Pancreas (tissue), 10 donors: ENCODE data around the gene PSMB3. TPM values are rescaled to one million over a fixed set of nuclear protein-coding genes. Genes with fewer than 3 reads are reported as not detected.

Source experiments
- ATAC-seq, 4 donors: fragments of 200-7000 bp; cut with Tn5 transposase; one replicate each; pipeline versions ENCODE4 v1.8.0 to v1.9.1; 2020; ENCODE audit warnings: mild to moderate bottlenecking in 4 of 4, moderate library complexity in 4 of 4
- DNase-seq, 6 donors: peaks; one replicate each; pipeline ENCODE4 v3.0.0-alpha.2; 2020
- FAIRE-seq: peaks from 2 replicates; lab custom pipeline; 2012; peaks lifted over from hg19 to GRCh38; lab: Jason Lieb, UNC
- H3K27ac ChIP-seq, 4 donors: fragments of 200-600 bp; sonication (generic); 1 replicate in 3 of 4; 2 replicates in 1 of 4; pipeline versions ENCODE4 v1.5.0 to v1.8.0; 2020
- H3K27me3 ChIP-seq, 4 donors: fragments of 200-600 bp; one replicate each; pipeline ENCODE4 v1.8.0; 2021
- H3K36me3 ChIP-seq, 3 donors: fragments of 200-600 bp; sonication (generic) in 1 of 3; one replicate each; pipeline versions ENCODE4 v1.5.0 to v1.8.0; 2020 to 2021
- H3K4me1 ChIP-seq, 3 donors: fragments of 200-600 bp; one replicate each; pipeline ENCODE4 v1.8.0; 2021
- H3K4me3 ChIP-seq, 4 donors: fragments of 200-600 bp; sonication (generic) in 2 of 4; one replicate each; pipeline versions ENCODE4 v1.5.0 to v1.8.0; 2020 to 2021
- H3K9me3 ChIP-seq, 4 donors: fragments of 200-600 bp; one replicate each; pipeline ENCODE4 v1.8.0; 2021
- CTCF ChIP-seq, 4 donors: fragments of 200-600 bp; sonication (generic) in 3 of 4; IDR thresholded peaks; one replicate each; pipeline versions ENCODE4 v1.5.0 to v1.8.0; 2021; ENCODE audit warnings: antibody characterized with exemption in 4 of 4
- WGBS, 2 donors: extraction: QIAGEN DNeasy Blood & Tissue Kit; methylation state at CpG; one replicate each; pipeline ENCODE4 v1.1.7; 2013; 5-methylcytosine and 5-hydroxymethylcytosine counted together
- intact Hi-C, 3 donors: fragments of 100-400 bp; cut with DNase I; formaldehyde crosslinking; loops; one replicate each; pipeline versions ENCODE4 v1.11.1 to v1.14.2; 2022
- polyA plus RNA-seq, 2 donors: library from polyadenylated mRNA; stranded (reverse); fragments of 200-250 nt; gene quantifications; one replicate each; pipeline ENCODE4 v1.2.3, GENCODE V29; 2013
- total RNA-seq, 6 donors: library from RNA; stranded (reverse); fragmentation: NEBNext Ultra II Directional in 4 of 6; extraction: Animal tissue kit (Norgen Biotek cat#: 25700) in 4 of 6; gene quantifications; one replicate each; pipeline versions ENCODE4 v1.2.1 to v1.2.4, GENCODE V29; 2021 to 2023
- donor health status: healthy with polysubstance abuse.
- donor health status: DM: no; HTN: no; CAD: no; lungs with moderate emphysema.
- donor health status: DM: no; HTN: no; CAD: no.
- donor health status: control.
- donor health status: control.
- donor health status: Bipolar disorder and iron deficiency.
- donor health status: DM: yes; HTN: yes; CAD: no.
- donor health status: DM: no; HTN: no; CAD: no.
- donor health status: DM: no; HTN: no; CAD: no.
- donor health status: DM: yes; HTN: yes; CAD: no.

The PSMB3 gene
- total and polyA plus RNA-seq, 8 donors: 27.7 to 107 (median 62.7) TPM

GRCh38 chr17:38730526-38731379, 21.8 kb upstream of the PSMB3 start:
- 4 to 6% methylated on average over 27 of the region's 27 CpGs for WGBS, 2 donors
- no peaks in the 10 kb centered on the region for H3K27me3 ChIP-seq
- DNase-seq: peak; percentile 88 to 97 (median 90)
- peak; percentile 49 to 69 (median 66) for ATAC-seq
- H3K9me3 ChIP-seq: no peaks in the 10 kb centered on the region
- no peak for TF ChIP-seq CTCF (IDR thresholded peaks at IDR 0.05)
- peaks cover 0 to under 1% (median 0%) of the 10 kb centered on the region in 3 donors for H3K36me3 ChIP-seq
- intact Hi-C loops: loop anchor here in 1 of 3 donors (5.0 kb wide), 1 partner anchor 53 kb away; no protein-coding TSS in a partner anchor
- H3K4me1 ChIP-seq: peaks cover 22 to 42% (median 38%) of the 10 kb centered on the region in 3 donors
- no peak for FAIRE-seq
- H3K27ac ChIP-seq: peak overlapping the region; percentile 83 to 91 (median 85)
- H3K4me3 ChIP-seq: peak overlapping the region; percentile 51 to 73 (median 64)

GRCh38 chr17:38731526-38732294, 20.8 kb upstream of the PSMB3 start:
- intact Hi-C loops: loop anchor here in 1 of 3 donors (5.0 kb wide), 1 partner anchor 54 kb away; no protein-coding TSS in a partner anchor
- peak overlapping the region in 3 of 4 donors; percentile 64 to 73 (median 65) for H3K4me3 ChIP-seq

GRCh38 chr17:38732376-38733281, 19.9 kb upstream of the PSMB3 start:
- H3K27ac ChIP-seq: peak overlapping the region; percentile 83 to 91 (median 85)
- H3K9me3 ChIP-seq: no peaks in the 10 kb centered on the region
- DNase-seq: peak in 4 of 6 donors; percentile 78 to 89 (median 86)
- WGBS, 2 donors: 43 to 44% methylated on average over 7 of the region's 7 CpGs
- intact Hi-C loops: loop anchor here in 1 of 3 donors (5.0 kb wide), 1 partner anchor 55 kb away; no protein-coding TSS in a partner anchor
- H3K36me3 ChIP-seq: peaks cover 0 to 4% (median 0%) of the 10 kb centered on the region in 3 donors
- peak; percentile 54 to 66 (median 62) for ATAC-seq
- peak overlapping the region in 2 of 4 donors; percentile 64 to 65 for H3K4me3 ChIP-seq
- peaks cover 22 to 42% (median 38%) of the 10 kb centered on the region in 3 donors for H3K4me1 ChIP-seq
- H3K27me3 ChIP-seq: no peaks in the 10 kb centered on the region
- no peak for FAIRE-seq
- no peak for TF ChIP-seq CTCF (IDR thresholded peaks at IDR 0.05)

More at GRCh38 chr17:38731526-38732294, 20.8 kb upstream of the PSMB3 start:
- Histone ChIP-seq H3K27ac (peak overlapping the region; percentile 83 to 91 (median 85)), H3K9me3 (no peaks in the 10 kb centered on the region), H3K4me1 (peaks cover 22 to 42% (median 38%) of the 10 kb centered on the region in 3 donors), H3K36me3 (peaks cover 0 to 4% (median 0%) of the 10 kb centered on the region in 3 donors), H3K27me3 (no peaks in the 10 kb centered on the region)
- FAIRE-seq (no peak), DNase-seq (peak in 3 of 6 donors; percentile 38 to 62 (median 45)), ATAC-seq (no peak)
- WGBS, 2 donors: 27 to 48% methylated on average over 8 of the region's 8 CpGs
- TF ChIP-seq CTCF (IDR thresholded peaks at IDR 0.05): no peak
